ENCODE results near the gene GRAMD1A.
"Not testable (repeated sequence)": the region's sequence is repeated elsewhere in the genome, so short reads cannot be mapped to it uniquely, and the experiment has no call there.

GRAMD1A gene

GRCh38 chr19:34999498-35000337 is at the start of gene GRAMD1A:
TSS of gene GRAMD1A (plus strand) at chr19:35000323. CDS start at chr19:35000479, 156 bp downstream.
- peak; percentile 68 to 70 for DNase-seq

GRCh38 chr19:34953092-34953491 is 47.0 kb upstream of the GRAMD1A start:
- no peak for DNase-seq

GRCh38 chr19:34957830-34958751 is 42.0 kb upstream of the GRAMD1A start:
- no peak for DNase-seq

- DNase-seq: no peak
These were observed 41.1 kb upstream of the GRAMD1A start for GRCh38 chr19:34959021-34959420.

- DNase-seq: no peak
These were observed 39.9 kb upstream of the GRAMD1A start for GRCh38 chr19:34960103-34960805.

GRCh38 chr19:34960940-34961679 is 39.0 kb upstream of the GRAMD1A start:
- DNase-seq: no peak

- DNase-seq: peak; percentile 7 to 23
These were observed 38.1 kb upstream of the GRAMD1A start for GRCh38 chr19:34961775-34962686.

GRCh38 chr19:34962687-34963572 is 37.2 kb upstream of the GRAMD1A start:
- no peak for DNase-seq

- DNase-seq: peak; percentile 6 to 53
These were observed 36.3 kb upstream of the GRAMD1A start, which contains the start of gene ZNF792 for GRCh38 chr19:34963573-34964406. TSS of gene ZNF792 (minus strand) at chr19:34964229. CDS start at chr19:34963662, 567 bp downstream.

- DNase-seq: no peak
These were observed 35.5 kb upstream of the GRAMD1A start for GRCh38 chr19:34964598-34964997.

- DNase-seq: not testable (repeated sequence)
These were observed 34.6 kb upstream of the GRAMD1A start for GRCh38 chr19:34965505-34965904.

- DNase-seq: no peak
These were observed 32.6 kb upstream of the GRAMD1A start for GRCh38 chr19:34967551-34967950.

- no peak for DNase-seq
These were observed 30.4 kb upstream of the GRAMD1A start for GRCh38 chr19:34969721-34970120.

GRCh38 chr19:34970185-34970780 is 29.8 kb upstream of the GRAMD1A start:
- DNase-seq: not testable (repeated sequence)

GRCh38 chr19:34972163-34972705 is 27.9 kb upstream of the GRAMD1A start:
- no peak for DNase-seq

- DNase-seq: no peak
These were observed 25.5 kb upstream of the GRAMD1A start for GRCh38 chr19:34974646-34975045.

GRCh38 chr19:34975056-34975455 is 25.1 kb upstream of the GRAMD1A start:
- no peak for DNase-seq

GRCh38 chr19:34976611-34977010 is 23.5 kb upstream of the GRAMD1A start:
- DNase-seq: no peak
